G401.6 (cell line): ENCODE data around the gene ZNF598.
"Not testable (repeated sequence)": the region's sequence is repeated elsewhere in the genome, so short reads cannot be mapped to it uniquely, and the experiment has no call there.

ENCODE experiments used
- FAIRE-seq: peaks from 2 replicates; lab custom pipeline; 2012; peaks lifted over from hg19 to GRCh38; lab: Jason Lieb, UNC

ZNF598 gene

DNA sequence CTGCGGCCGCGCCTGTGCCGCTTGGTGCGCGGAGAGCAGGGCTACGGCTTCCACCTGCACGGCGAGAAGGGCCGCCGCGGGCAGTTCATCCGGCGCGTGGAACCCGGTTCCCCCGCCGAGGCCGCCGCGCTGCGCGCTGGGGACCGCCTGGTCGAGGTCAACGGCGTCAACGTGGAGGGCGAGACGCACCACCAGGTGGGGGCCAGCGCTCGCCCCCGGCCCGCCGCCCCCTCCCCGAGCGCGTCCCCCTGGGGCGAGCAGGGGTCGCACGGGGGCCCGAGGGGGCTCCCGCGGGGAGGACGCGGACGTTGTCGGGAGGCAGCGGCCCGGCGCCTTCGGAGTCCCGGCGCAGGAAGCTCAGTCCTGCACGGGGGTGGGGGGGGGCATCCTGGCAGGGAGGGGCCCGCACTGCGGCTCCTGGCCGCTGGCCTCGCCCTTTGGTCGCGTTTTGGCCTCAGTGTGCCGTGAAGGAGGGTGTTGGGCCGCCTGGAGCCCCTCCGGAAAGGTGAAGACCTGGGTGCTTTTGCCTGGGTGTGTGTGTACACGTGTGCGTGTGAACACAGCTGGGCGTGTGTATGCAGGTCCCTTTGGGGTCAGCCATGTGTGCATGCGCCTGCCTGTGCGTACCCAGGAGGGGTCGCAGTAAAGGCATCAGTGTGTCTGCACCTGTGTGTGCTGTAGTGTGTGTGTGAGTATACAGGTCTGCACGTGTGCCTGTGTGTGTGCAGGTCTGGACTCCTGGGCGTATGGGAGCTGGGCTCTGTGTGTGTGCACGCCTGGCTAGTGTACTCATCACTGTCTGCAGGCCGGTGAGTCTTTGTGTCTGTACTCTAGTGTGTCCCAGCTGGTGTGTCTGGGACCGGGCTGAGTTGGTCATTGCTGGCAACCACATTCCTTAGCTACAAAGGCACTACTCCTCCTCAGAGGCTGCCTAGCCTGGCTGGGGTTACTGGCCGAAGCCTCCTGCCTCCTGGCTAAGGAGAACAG is 17.7 kb upstream of the ZNF598 start:
- no peak for FAIRE-seq

DNA sequence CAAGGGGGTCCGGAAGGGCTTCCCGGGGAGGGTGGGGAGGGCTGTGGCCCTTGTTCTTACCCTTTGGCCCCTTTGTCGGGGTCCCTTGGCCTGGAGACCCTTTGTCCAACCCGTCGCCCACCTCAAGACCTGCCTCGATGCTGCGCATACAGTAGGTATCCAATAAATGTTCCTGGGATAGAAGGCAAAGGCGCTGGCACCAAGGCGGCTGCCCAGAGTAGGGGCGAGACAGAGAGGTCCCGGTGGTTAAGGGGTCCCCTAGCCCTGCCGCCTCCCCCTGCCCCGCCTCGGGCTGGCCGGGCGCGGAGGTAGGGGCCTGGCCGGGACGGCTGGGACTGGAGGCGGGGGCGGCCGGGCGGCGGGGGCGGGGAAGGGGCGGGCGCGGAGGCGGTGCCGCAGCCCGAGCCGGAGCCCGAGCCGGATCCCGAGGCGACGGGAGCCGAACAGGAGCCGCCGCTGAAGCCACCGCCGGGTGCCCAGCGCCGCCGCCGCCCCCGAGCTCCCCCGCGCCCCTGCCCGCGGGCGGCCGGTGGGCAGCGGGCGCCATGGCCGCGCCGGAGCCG is 16.9 kb upstream of the ZNF598 start, which contains the start of gene NHERF2:
Gene NHERF2 (plus strand): TSS at position 442 of the 563 bp plus-strand sequence. CDS start 104 bp downstream, at position 546.
- no peak for FAIRE-seq

DNA sequence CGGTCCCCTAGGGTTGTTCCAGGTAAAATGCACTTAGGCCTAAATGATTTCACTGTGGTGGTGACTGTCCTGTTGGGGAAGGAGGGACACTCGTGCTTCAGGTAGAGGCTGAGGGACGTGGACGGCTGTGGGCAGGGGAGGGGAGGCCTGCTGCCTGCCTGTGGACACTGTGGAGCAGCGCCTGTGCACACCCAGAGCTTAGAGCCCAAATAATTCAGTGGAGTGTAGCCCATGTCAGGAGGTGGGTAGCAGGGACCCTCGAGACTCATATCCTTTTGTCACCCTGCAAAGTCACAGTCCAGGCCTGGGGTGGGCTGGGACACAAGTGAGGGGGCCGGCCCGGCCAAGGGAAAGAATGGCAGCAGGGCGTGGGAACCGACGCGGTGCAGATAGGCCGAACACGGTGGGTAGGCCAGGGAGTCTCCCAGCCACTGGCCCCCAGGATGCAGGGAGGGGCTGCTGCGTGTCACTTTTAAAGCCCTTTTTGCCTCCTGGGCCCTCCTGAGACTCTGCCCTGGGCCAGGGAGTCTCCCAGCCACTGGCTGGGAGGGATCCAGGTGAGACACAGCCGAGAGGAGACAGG is 16.3 kb upstream of the ZNF598 start:
- no peak for FAIRE-seq

DNA sequence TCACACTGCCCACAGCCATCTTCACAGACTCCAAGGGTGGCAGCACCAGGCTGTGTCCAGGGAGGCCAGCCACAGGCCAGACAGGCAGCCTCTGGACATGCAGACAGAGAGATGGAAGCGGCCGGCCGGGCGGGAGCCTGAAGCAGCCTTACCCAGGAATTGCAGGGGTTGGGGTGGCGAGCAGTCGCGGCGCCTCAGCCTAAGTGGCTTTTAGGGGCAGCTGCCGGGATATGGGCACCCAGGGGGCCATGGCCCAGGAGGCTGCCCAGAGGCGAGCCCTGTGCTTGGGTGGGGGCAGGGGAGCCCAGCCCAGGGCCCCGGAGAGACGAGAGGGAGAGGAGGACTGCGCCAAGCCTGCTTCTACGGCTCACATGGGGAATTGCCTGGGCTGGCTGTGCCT is 15.6 kb upstream of the ZNF598 start:
- no peak for FAIRE-seq

DNA sequence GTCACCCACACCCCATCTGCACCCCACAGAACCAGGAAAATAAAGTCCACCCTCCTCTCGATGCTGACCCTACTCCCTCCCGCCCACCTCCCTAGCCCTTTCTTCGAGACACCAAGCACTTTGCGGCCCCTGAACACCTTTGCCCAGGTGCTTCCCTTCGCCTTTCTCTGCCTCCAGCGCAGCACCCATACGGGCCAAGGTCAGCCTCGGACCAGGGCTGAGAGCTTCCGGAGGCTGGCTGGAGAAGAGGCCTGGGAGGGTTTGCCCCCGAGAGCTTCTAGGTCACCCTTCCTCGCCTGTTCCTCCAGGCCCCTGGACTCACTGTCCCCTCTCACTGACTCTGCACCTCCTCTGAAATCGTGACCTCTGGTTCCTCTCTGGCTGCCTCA is 14.4 kb upstream of the ZNF598 start:
- FAIRE-seq, result no peak

DNA sequence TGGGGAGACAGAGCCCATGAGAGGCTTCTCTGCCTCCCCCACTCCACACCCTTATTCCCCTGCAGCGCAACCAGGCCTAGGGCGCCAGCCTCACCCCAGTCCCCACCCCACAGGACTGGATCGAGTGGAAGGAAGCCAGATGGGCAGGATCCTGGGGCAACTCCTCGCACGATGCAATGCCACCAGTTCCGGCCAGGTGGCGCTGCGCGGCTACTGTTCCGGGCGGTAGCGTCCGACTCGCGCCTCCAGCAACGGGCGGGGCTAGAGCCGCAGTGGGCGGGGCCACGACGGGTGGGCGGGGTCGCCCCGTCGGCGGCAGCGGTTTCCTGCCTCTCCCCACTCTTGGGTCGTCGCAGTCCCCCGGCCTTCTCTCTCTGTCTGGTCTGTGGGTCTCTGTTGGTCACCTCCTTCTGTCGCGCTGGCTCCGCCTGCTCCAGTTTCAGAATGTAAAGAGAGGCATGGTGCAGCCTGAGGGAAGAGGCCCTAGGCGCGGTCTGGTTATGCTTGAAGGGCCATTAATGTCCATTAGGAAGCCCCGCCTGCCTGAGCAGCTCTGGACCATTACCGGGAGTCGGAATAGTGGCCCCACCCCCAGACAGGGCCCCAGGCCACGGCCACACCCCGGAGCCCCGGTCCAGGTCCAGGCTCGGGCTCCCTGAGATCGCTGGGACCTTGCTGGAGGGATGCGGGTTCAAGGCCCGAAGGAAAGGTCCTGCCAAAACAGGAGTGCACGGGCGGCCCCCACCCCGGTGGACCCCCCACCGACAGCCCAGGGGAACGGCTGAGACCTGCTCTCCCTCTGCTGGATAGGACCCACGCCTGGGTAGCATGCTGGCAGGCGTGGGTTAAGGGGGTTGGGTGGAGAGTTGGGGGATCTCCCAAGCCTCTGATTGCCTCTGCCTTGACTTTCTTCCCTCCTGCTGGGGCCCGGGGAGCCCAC is 13.7 kb upstream of the ZNF598 start:
- peak; percentile 46 for FAIRE-seq

DNA sequence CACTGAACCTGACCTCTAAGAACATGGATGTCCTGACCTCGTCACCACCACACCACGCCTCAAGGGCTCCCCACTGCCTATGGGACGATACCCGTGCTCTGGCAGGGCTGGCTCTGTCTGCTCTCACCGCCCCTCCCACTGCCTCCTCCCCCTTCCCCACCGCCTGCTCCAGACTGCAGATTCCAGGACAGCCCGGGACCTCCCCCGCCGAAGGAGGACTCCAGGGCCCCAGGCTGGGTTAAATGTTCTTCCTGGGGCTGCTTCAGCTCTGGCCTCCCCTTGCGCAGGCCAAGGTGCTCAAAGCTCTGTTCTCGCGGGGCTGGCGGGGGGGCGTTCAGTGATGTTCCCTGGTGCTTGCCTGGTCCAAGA is 13.1 kb upstream of the ZNF598 start:
- FAIRE-seq, result no peak

DNA sequence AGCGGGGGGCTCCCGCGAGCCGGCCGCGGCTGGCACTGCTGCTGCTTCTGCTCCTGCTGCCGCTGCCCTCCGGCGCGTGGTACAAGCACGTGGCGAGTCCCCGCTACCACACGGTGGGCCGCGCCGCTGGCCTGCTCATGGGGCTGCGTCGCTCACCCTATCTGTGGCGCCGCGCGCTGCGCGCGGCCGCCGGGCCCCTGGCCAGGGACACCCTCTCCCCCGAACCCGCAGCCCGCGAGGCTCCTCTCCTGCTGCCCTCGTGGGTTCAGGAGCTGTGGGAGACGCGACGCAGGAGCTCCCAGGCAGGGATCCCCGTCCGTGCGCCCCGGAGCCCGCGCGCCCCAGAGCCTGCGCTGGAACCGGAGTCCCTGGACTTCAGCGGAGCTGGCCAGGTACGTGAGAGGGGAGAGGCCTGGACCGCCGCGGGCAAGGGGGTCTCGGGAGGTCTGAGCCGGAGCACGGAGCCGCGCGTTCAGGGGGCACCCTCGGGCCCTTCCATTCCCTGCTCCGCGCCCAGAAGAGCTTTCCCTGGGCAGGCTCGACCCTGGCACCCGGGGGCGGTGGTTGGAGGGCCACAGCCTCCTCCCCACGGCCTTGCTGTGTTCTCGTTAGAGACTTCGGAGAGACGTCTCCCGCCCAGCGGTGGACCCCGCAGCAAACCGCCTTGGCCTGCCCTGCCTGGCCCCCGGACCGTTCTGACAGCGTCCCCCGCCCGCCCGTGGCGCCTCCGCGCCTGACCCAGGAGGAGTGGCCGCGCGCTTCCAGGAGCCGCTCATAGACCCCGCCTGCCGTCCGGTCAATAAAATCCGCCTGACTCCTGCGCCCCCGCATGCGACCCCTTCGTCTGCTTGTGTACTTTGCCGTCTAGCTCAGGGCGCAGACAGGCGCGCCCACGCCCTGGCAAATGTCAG is 10.6 kb upstream of the ZNF598 start:
- no peak for FAIRE-seq

DNA sequence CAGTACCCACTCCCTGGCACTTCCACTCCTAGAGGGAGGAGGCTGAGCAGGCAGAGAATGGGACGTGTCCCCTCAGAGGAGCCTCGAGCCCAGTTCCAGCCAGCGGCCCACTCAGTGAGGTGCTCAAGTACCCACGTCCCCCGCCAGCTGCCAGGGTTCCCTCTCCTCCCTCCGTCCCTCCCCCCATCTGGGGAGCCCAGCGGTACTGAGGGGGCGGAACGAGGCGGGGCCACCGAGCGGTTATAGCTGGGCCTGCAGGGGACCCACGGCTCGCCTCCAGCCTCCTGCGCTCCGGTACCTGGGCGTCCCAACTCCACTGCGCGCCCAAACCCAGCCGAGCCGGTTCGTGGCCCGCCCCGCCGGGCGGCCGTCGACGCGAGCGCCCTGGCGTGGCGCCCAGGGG is 9.9 kb upstream of the ZNF598 start, which contains the start of gene NPW:
Gene NPW (plus strand): TSS at position 268 of the 403 bp plus-strand sequence.
- FAIRE-seq, result no peak

DNA sequence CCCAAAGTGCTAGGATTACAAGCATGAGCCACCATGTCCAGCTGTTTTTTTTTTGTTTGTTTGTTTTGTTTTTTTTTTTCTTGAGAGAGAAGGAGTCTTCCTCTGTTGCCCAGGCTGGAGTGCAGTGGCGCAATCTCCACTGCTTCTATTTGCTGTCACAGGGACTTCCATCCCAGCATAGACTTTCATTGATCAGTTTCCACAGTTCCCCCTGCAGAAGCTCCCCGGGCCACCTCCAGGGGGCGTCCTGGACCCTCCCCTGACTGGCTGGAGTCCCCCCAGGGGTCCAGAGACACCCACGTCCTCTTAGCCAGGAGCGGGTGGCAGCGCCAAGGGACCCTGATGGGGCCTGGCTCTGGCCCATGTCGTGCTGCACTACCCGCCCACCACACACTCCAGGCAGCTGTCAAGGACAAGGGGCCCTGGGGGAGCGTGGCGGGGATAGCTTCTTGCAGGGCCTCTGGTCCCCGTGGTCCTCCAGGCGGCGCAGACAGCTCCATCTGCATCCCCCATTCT is 6.8 kb upstream of the ZNF598 start:
- FAIRE-seq, result no peak

DNA sequence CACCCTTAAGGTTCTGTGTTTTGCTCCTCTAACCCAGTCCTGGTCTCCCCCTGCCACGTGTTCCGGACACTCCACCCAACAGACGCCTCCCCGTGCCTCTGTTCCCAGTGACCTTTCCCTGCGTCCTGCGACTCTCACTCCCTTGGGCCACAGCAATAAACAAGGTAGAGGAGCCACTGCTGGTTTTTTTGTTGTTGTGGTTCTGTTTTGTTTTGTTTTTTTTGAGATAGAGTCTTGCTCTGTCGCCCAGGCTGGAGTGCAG is 6.3 kb upstream of the ZNF598 start:
- no peak for FAIRE-seq

DNA sequence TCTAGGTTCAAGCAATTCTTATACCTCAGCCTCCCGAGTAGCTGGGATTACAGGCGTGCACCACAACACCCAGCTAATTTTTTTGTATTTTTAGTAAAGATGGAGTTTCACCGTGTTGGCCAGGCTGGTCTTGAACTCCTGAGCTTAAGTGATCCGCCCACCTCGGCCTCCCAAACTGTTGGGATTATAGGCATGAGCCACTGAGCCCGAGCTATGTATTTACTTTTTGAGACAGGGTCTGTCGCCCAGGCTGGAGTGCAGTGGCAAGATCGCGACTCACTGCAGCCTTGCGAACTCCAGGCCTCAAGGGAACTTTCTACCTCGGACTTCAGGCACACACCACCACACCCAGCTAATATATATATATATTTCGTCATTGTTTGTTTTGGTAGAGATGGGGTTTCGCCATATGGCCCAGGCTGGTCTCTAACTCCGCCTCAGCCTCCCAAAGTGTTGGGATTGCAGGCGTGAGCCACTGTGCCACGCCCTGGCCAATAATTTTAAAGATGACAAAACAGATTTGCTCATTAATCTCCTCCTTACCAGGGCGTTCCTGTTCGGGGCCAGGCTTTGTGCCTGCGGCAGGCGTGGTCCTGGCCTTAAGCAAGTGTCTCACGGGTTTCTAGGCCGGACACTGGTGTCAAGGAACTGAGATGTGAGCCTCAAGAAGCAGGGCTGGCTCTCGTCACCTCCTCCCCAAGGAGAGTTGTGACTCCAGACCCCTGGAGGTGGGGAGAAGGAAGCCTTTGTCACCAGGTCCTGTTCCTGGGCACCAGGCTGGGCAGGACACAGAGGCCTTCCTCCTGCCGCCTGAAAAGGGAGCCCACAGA is 5.7 kb upstream of the ZNF598 start:
- no peak for FAIRE-seq

DNA sequence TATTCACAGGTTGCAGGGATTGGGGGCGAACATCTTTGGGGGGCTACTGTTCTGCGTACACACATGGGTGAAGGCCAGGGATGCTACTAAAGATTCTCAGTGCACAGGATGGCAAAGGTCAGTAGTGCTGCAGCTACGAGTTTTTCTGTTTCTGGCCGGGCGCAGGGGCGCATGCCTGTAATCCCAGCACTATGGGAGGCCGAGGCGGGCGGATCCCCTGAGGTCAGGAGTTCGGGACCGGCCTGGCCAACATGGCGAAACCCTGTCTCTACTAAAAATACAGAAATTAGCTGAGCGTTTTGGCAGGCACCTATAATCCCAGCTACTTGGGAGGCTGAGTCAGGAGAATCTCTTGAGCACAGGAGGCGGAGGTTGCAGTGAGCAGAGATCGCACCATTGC is 3.9 kb upstream of the ZNF598 start:
- FAIRE-seq, result no peak

DNA sequence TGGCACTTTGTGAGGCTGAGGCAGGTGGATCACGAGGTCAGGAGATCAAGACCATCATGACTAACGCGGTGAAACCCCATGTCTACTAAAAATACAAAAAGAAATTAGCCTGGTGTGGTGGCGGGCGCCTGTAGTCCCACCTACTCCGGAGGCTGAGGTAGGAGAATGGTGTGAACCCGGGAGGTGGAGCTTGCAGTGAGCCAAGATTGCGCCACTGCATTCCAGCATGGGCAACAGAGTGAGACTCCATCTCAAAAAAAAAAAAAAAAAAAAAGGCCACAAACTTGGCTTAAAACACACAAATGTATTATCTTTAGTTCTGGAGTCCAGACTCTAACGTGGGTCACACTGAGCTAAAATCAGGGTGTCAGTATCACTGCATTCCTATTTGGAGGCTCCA is 2.1 kb upstream of the ZNF598 start:
- not testable (repeated sequence) for FAIRE-seq

DNA sequence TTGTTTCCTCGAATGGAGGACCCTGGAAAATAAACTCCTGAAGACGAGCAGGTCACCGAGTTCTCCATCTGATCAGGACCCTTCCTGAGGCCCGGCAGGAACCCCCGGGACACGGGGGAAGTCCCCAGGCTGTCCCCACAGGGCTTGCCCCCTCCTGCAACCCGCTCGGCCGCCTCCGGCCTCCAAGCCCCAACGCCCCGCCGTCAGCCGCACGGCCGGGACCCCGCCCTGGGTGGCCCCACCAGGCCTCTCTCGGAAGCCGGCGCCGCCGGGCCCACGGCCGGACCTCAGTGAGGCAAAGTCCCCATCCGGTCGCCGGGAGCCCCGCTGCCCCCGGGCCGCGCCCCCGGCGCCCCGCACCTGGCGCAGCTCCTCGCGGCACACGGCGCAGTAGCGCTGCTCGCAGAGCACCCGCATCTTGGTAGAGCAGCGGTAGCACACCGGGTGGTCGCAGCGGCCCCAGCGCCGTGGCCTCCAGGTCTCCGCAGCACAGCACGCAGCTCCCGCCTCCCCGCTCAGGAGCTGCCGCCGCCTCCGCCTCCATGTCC is 383 bp downstream of the ZNF598 start:
- no peak for FAIRE-seq

DNA sequence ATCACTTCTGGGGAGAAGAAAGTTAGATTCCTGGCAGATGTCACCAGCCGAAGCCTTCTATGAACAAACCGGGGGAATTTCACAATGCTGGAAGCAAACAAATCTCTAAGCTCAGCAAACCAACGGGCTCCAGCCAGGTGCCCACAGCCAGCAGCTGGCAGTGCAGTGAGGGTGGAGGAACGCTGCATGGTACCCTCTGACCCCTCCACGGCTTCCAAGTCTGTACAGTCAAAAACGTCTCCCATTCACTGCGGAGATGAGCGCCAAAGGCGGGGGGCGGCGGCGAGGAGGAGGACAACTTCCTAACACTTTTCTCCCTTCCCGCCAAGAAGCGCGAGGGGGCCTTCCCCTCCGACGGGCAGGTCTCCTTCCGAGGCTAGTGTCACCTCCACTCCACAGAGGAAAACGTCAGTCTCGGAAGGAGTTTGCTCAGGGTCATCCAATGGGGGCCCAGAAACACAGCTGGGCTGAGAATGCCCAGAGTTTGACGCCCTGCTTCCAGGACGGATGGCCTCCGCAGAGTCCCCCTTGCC is 924 bp downstream of the ZNF598 start:
- FAIRE-seq, result no peak

DNA sequence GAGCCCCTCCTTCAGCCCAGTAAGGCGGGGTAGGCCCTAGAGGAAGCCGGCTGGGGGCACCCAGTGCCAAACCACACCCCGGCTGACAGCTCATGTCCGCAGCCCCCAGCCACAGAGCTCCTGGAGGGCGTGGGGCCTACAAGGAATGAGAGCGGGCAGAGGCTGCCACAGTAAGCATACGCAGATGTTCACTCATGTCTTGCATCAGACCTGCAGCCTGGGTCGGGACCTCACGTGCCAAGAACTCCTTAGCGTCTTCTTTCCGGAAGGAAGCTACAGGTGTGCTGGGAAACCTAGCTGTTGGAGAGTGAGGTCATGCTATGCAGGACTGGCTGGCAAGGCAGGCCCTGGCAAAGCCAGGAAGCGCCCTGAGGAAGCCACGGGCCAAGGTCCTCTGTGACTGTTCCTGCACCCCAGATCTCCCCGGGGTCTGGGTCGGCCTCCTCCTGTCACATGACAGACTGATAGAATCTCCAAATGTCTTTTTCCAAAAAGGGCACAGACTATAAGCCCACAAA is 1.6 kb downstream of the ZNF598 start:
- FAIRE-seq, result no peak

DNA sequence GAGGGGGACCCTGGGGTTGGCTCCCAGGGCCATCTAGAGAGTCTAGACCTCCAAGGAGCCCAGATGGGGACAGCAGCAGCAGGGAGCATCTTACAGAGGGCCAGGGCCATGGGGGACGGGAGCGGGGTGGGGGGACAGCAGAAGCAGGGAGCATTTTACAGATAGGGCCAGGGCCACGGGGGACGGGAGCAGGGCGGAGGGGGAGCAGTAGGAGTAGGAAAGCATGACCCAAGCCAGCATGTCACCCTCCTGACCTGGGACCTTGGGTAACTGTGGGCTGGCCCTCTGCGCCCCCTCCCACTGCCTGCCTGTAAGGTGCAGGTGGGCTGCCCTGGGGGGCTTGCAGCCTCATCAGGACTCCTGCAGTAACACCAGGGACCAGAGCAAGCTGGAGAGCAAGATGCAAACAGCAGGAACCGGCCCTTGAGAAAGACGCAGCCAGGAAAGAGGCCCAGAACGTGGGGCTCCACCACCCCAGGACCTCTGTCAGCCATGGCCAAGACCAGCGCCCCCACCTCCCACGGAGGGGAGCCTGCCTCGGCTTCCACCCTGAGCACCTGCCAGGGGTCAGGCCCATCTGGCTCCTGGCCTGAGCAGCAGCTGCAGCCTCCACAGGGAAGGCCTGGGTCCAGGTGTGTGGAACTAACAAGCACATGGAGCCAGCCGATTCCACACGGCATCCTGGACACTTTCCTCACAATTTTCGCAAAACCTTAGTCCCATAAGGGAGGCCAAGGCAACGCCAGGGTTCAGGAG is 2.4 kb downstream of the ZNF598 start:
- no peak for FAIRE-seq

DNA sequence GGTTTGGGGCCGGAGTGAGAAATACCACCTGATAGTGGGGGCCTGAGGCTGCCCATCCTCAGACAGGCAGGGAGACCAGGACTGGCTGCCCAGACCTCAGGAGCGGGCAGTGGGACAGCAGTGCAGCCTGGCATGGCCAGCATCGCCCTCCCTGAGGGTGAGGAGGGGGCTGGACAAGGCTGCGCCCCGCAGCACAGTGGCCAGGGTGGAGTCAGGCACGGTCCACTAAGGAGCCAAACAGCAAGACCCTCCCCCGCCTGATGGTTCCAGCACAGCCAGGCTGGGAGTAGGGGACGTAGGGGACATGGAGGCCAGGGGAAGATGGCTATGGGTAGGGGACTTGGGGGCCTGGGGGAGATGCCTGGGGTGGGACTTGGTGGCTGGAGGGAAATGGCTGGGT is 3.3 kb downstream of the ZNF598 start:
- FAIRE-seq, result no peak
